Mesenchymal stem cell (in vitro differentiated cells and primary cell): ENCODE measurements around the gene ALDH2.

ENCODE experiments used
- DNase-seq: peaks from one replicate; pipeline ENCODE4 v3.0.0-alpha.2; 2013
- H2AFZ ChIP-seq: one replicate; pipeline ENCODE4 v1.6.1; 2013; ENCODE audit warnings: low read depth, mild to moderate bottlenecking, control low read depth, inconsistent platforms, low read length, moderate library complexity
- H2AK5ac ChIP-seq: 2 replicates; pipeline ENCODE4 v1.6.1; 2013; ENCODE audit warnings: low read length, moderate library complexity, mild to moderate bottlenecking, inconsistent platforms; ENCODE audit not compliant: severe bottlenecking
- H2BK120ac ChIP-seq: one replicate; pipeline ENCODE4 v1.6.1; 2013; ENCODE audit warnings: low read depth, mild to moderate bottlenecking, inconsistent platforms, low read length, moderate library complexity
- H2BK12ac ChIP-seq, 2 experiments: one replicate each; pipeline ENCODE4 v1.6.1; 2013; ENCODE audit warnings: inconsistent platforms in 2 of 2, low read length in 2 of 2, mild to moderate bottlenecking in 2 of 2, moderate library complexity in 2 of 2, control low read depth in 1 of 2
- H2BK15ac ChIP-seq: one replicate; pipeline ENCODE4 v1.6.1; 2013; ENCODE audit warnings: mild to moderate bottlenecking, low read depth, inconsistent platforms; ENCODE audit not compliant: poor library complexity, severe bottlenecking
- H2BK5ac ChIP-seq: 2 replicates; pipeline ENCODE4 v1.6.1; 2013; ENCODE audit warnings: low read depth, mild to moderate bottlenecking, low read length, control low read depth, inconsistent platforms; ENCODE audit not compliant: poor library complexity, severe bottlenecking
- H3K14ac ChIP-seq, 2 experiments: one replicate each; pipeline ENCODE4 v1.6.1; 2013; ENCODE audit warnings: inconsistent platforms in 2 of 2, low read length in 2 of 2, control low read depth in 1 of 2, mild to moderate bottlenecking in 1 of 2, moderate library complexity in 1 of 2
- H3K18ac ChIP-seq, 2 experiments: one replicate each; pipeline ENCODE4 v1.6.1; 2013; ENCODE audit warnings: inconsistent platforms in 2 of 2, low read length in 2 of 2, control low read depth in 1 of 2, low read depth in 1 of 2, mild to moderate bottlenecking in 1 of 2
- H3K23ac ChIP-seq, 2 experiments: one replicate each; pipeline ENCODE4 v1.6.1; 2013; ENCODE audit warnings: inconsistent platforms in 2 of 2, low read length in 2 of 2, mild to moderate bottlenecking in 2 of 2, moderate library complexity in 2 of 2, control low read depth in 1 of 2
- H3K27ac ChIP-seq: 2 replicates; pipeline ENCODE4 v1.5.1; 2013; ENCODE audit warnings: mild to moderate bottlenecking, moderate library complexity, low read length, control low read depth, inconsistent platforms; ENCODE audit not compliant: poor library complexity, severe bottlenecking
- H3K27me3 ChIP-seq, 2 experiments: 2 replicates each; pipeline versions ENCODE4 v1.6.1 to v1.7.0; 2013; ENCODE audit warnings: low read length in 2 of 2, mild to moderate bottlenecking in 2 of 2, moderate library complexity in 2 of 2, control low read depth in 1 of 2, inconsistent platforms in 1 of 2; ENCODE audit not compliant: control insufficient read depth in 1 of 2, insufficient read depth in 1 of 2
- H3K36me3 ChIP-seq, 2 experiments: 2 replicates each; pipeline versions ENCODE4 v1.6.1 to v1.7.0; 2013; ENCODE audit warnings: low read length in 2 of 2, control low read depth in 1 of 2, inconsistent platforms in 1 of 2, low read depth in 1 of 2, mild to moderate bottlenecking in 1 of 2; ENCODE audit not compliant: insufficient read depth in 2 of 2, control insufficient read depth in 1 of 2
- H3K4ac ChIP-seq, 2 experiments: one replicate each; pipeline ENCODE4 v1.6.1; 2013; ENCODE audit warnings: inconsistent platforms in 2 of 2, low read length in 2 of 2, mild to moderate bottlenecking in 2 of 2, moderate library complexity in 2 of 2, control low read depth in 1 of 2, low read depth in 1 of 2
- H3K4me1 ChIP-seq: 2 replicates; pipeline ENCODE4 v1.6.1; 2013; ENCODE audit warnings: low read depth, low read length, control low read depth; ENCODE audit not compliant: control insufficient read depth, insufficient read depth
- H3K4me2 ChIP-seq: 2 replicates; pipeline ENCODE4 v1.6.1; 2013; ENCODE audit warnings: low read length, mild to moderate bottlenecking, inconsistent platforms; ENCODE audit not compliant: poor library complexity, severe bottlenecking
- H3K4me3 ChIP-seq, 2 experiments: 2 replicates each; pipeline versions ENCODE4 v1.5.1 to v1.7.0; 2013; ENCODE audit warnings: low read length in 2 of 2, mild to moderate bottlenecking in 2 of 2, control low read depth in 1 of 2, low read depth in 1 of 2; ENCODE audit not compliant: insufficient read depth in 1 of 2
- H3K79me1 ChIP-seq: replicated peaks from 2 replicates; pipeline ENCODE4 v1.6.1; 2013; ENCODE audit warnings: mild to moderate bottlenecking, control low read depth, low read length, inconsistent platforms; ENCODE audit not compliant: poor library complexity, severe bottlenecking
- H3K9ac ChIP-seq: 2 replicates; pipeline ENCODE4 v1.7.0; 2013; ENCODE audit warnings: mild to moderate bottlenecking, low read length, moderate library complexity
- H3K9me3 ChIP-seq: 2 replicates; pipeline ENCODE4 v1.7.0; 2013; ENCODE audit warnings: mild to moderate bottlenecking, low read length; ENCODE audit not compliant: control insufficient read depth
- H4K8ac ChIP-seq: one replicate; pipeline ENCODE4 v1.6.1; 2013; ENCODE audit warnings: inconsistent platforms, mild to moderate bottlenecking, low read length, moderate library complexity
- H4K91ac ChIP-seq: one replicate; pipeline ENCODE4 v1.6.1; 2013; ENCODE audit warnings: mild to moderate bottlenecking, low read length, inconsistent platforms
- WGBS: methylation state at CpG from one replicate; pipeline ENCODE4 v1.1.7; 2013; ENCODE audit warnings: mixed read lengths; 5-methylcytosine and 5-hydroxymethylcytosine counted together
- small RNA-seq: library from polyadenylated mRNA; stranded (forward); fragments of <200 nt; extraction: miRNeasy Mini kit (QIAGEN cat#:217004); gene quantifications from one replicate; pipeline ENCODE3, GENCODE V24; 2013; ENCODE audit warnings: low read depth

Gene ALDH2

GRCh38 chr12:111864913-111865312, 98.2 kb downstream of the ALDH2 start:
- peaks cover 3% of the 10 kb centered on the region for H3K4me1 ChIP-seq
- peaks cover 13 to 48% of the 10 kb centered on the region in 2 experiments for H3K36me3 ChIP-seq
- H4K8ac ChIP-seq = no peak overlapping the region
- H3K4me3 ChIP-seq = no peak overlapping the region
- H3K23ac ChIP-seq = no peak overlapping the region
- H3K79me1 ChIP-seq = peaks cover 18% of the 10 kb centered on the region
- no peak overlapping the region for H2BK120ac ChIP-seq
- no peak overlapping the region for H4K91ac ChIP-seq
- H2BK5ac ChIP-seq = no peak overlapping the region
- H3K27ac ChIP-seq = no peak overlapping the region
- 100% methylated on average over 1 of the region's 1 CpG for WGBS
- no peaks in the 10 kb centered on the region for H3K9me3 ChIP-seq
- no peak overlapping the region for H3K18ac ChIP-seq
- no peak overlapping the region for H3K4me2 ChIP-seq
- H2AFZ ChIP-seq = no peak overlapping the region
- DNase-seq = no peak
- no peak overlapping the region for H2BK12ac ChIP-seq
- H2AK5ac ChIP-seq = no peak overlapping the region
- no peak overlapping the region for H3K9ac ChIP-seq
- no peak overlapping the region for H2BK15ac ChIP-seq
- no peak overlapping the region for H3K4ac ChIP-seq
- H3K14ac ChIP-seq = no peak overlapping the region
- H3K27me3 ChIP-seq = no peaks in the 10 kb centered on the region

Small RNA genes within 50 kb of the gene (small RNA-seq; reads per million reads assigned to genes)
- gene MIR6761 = 2.6 reads per million
